AG04449 (cell line): ENCODE data around the gene GBX2.

Source experiments
- CTCF ChIA-PET: fragments of 350-600 bp; formaldehyde crosslinking; extraction: SDS; loops from one replicate; lab custom pipeline; 2021; ENCODE audit warnings: antibody characterized with exemption; lab: Yijun Ruan, JAX
- POLR2A ChIA-PET: fragments of 400-600, 350-600 bp; formaldehyde crosslinking; extraction: SDS; loops from one replicate; lab custom pipeline; 2020; ENCODE audit warnings: antibody characterized with exemption, inconsistent platforms; lab: Yijun Ruan, JAX
- DNase-seq: peaks from one replicate; pipeline ENCODE4 v3.0.0-alpha.2; 2010; ENCODE audit warnings: low read depth, low spot score
- H3K4me3 ChIP-seq: 2 replicates; pipeline ENCODE4 v1.5.1; 2011; ENCODE audit warnings: low read depth, mild to moderate bottlenecking, control low read depth, low read length
- CTCF ChIP-seq: IDR thresholded peaks from one replicate; pipeline ENCODE4 v1.5.1; 2011; ENCODE audit warnings: mild to moderate bottlenecking, moderate library complexity, low read length, control low read depth, inconsistent platforms; ENCODE audit not compliant: insufficient read depth; ENCODE audit errors: missing control alignments

GBX2 gene

GRCh38 chr2:236207472-236207871 lies 39.3 kb upstream of the GBX2 start:
- CTCF ChIA-PET: no interaction called here
- H3K4me3 ChIP-seq: no peak overlapping the region
- TF ChIP-seq CTCF: no peak
- no peak for DNase-seq
- POLR2A ChIA-PET: no interaction called here

GRCh38 chr2:236205867-236206645 lies 37.9 kb upstream of the GBX2 start:
- POLR2A ChIA-PET: no interaction called here
- no peak for TF ChIP-seq CTCF
- CTCF ChIA-PET: no interaction called here
- no peak overlapping the region for H3K4me3 ChIP-seq
- no peak for DNase-seq

- DNase-seq: no peak
- no peak for TF ChIP-seq CTCF
- H3K4me3 ChIP-seq: no peak overlapping the region
- CTCF ChIA-PET: no interaction called here
- POLR2A ChIA-PET: no interaction called here
Measured at GRCh38 chr2:236204953-236205352, 36.8 kb upstream of the GBX2 start.

- ChIA-PET CTCF (no interaction called here), POLR2A (no interaction called here)
- H3K4me3 ChIP-seq: no peak overlapping the region
- DNase-seq: no peak
- no peak for TF ChIP-seq CTCF
Measured at GRCh38 chr2:236200378-236200777, 32.2 kb upstream of the GBX2 start.

GRCh38 chr2:236196366-236196765 lies 28.2 kb upstream of the GBX2 start:
- CTCF ChIA-PET: interaction anchor here (0.9 to 1.3 kb wide), 2 partner anchors 16 to 18 kb away, joined by 3 to 4 read pairs; no protein-coding TSS in a partner anchor
- TF ChIP-seq CTCF: no peak
- H3K4me3 ChIP-seq: no peak overlapping the region
- POLR2A ChIA-PET: no interaction called here
- DNase-seq: no peak

GRCh38 chr2:236195726-236196125 lies 27.5 kb upstream of the GBX2 start:
- ChIA-PET CTCF (interaction anchor here (0.9 to 2.7 kb wide), 3 partner anchors 15 to 416 kb away, joined by 3 to 9 read pairs (median 4); no protein-coding TSS in a partner anchor), POLR2A (no interaction called here)
- H3K4me3 ChIP-seq: no peak overlapping the region
- TF ChIP-seq CTCF: no peak
- no peak for DNase-seq
